H1 (cell line): ENCODE measurements around the gene SENP3. TPM values are rescaled to one million over a fixed set of nuclear protein-coding genes. Genes with fewer than 3 reads are reported as not detected.

Source experiments
- EGR1 ChIP-seq: IDR thresholded peaks from 2 replicates; pipeline ENCODE4 v1.6.1; 2011; ENCODE audit warnings: low read depth, low read length, borderline replicate concordance
- RAD21 ChIP-seq, 2 experiments: IDR thresholded peaks in 1 of 2; conservative IDR thresholded peaks in 1 of 2; 2 replicates each; pipeline ENCODE4 v1.6.1; 2011; ENCODE audit warnings: low read depth in 2 of 2, low read length in 2 of 2, improper control_type of control experiment in 1 of 2, inconsistent platforms in 1 of 2, mild to moderate bottlenecking in 1 of 2, moderate library complexity in 1 of 2
- polyA plus RNA-seq, 7 experiments: library from polyadenylated mRNA; depleted of rRNA in 3 of 7; stranded (reverse) in 5 of 7; unstranded in 2 of 7; fragments of >200 nt in 5 of 7; fragments of 200-250 nt in 2 of 7; gene quantifications; 1 replicate in 5 of 7; 2 replicates in 1 of 7; 4 replicates in 1 of 7; pipeline versions ENCODE4 v1.2.1 to v1.2.3, GENCODE V29; 2011 to 2013; ENCODE audit warnings: missing spikeins in 2 of 7, mixed read lengths in 2 of 7
- total RNA-seq: library from RNA; stranded (reverse); fragmentation: NEBNext Ultra II Directional; extraction: Animal tissue kit (Norgen Biotek cat#: 25700); gene quantifications from 2 replicates; pipeline ENCODE4 v1.2.1, GENCODE V29; 2021

The SENP3 gene
- total and polyA plus RNA-seq, 2 of the 8 experiments (the other 6 are each of a cell fraction or from before 2014, with no cell fraction given): 86.2 to 129 TPM

- no peak for TF ChIP-seq EGR1
- TF ChIP-seq RAD21 (IDR thresholded peaks at IDR 0.05 in 1 of 2, conservative IDR thresholded peaks at IDR 0.05 in 1 of 2; ENCODE audit: low read depth in 2 of 2, low read length in 2 of 2): no peak
Measured at GRCh38 chr17:7588553-7589203, 27.0 kb downstream of the SENP3 start (continued).
